Activated CD4-positive, alpha-beta memory T cell treated with anti-CD3 and anti-CD28 coated beads, Interleukin-2, amount 10 ng/mL, durations not matched to agents 7 days and 5 days (primary cell): ENCODE results near the gene CYP2A6. TPM values are rescaled to one million over a fixed set of nuclear protein-coding genes. Genes with fewer than 3 reads are reported as not detected.

Experiments
- total RNA-seq, 2 experiments: library from RNA; stranded (reverse); gene quantifications; one replicate each; pipeline ENCODE4 v1.2.3, GENCODE V29; 2021

CYP2A6 gene
- total RNA-seq, 2 experiments from 2014 or later, result not detected

Other genes with a start within 250 kb of the CYP2A6 start
- 100 to 1,000 TPM; 121 to 122 TPM for gene LTBP4, start 249.1 kb downstream of the CYP2A6 start, total RNA-seq
- 1 to 10 TPM; 4.8 to 5.8 TPM for gene NUMBL, start 159.8 kb downstream of the CYP2A6 start, total RNA-seq
- gene COQ8B, start 133.6 kb downstream of the CYP2A6 start, total RNA-seq, result 10 to 100 TPM; 32.5 to 37.7 TPM
- gene ITPKC, start 133.3 kb downstream of the CYP2A6 start, total RNA-seq, result 1 to 10 TPM; 6.6 to 6.8 TPM
- 10 to 100 TPM; 18.1 to 18.8 TPM for gene ACTMAP, start 100.0 kb downstream of the CYP2A6 start, total RNA-seq
- gene SNRPA, start 99.2 kb downstream of the CYP2A6 start, total RNA-seq, result 100 to 1,000 TPM; 145 to 151 TPM
- gene MIA, start 74.9 kb downstream of the CYP2A6 start, total RNA-seq, result not detected
- 10 to 100 TPM; 65.7 to 68.3 TPM for gene RAB4B, start 72.2 kb downstream of the CYP2A6 start, total RNA-seq
- 100 to 1,000 TPM; 127 to 128 TPM for gene EGLN2, start 51.3 kb downstream of the CYP2A6 start, total RNA-seq
- gene CYP2A7, start 31.8 kb upstream of the CYP2A6 start, total RNA-seq, result not detected
- gene CYP2B6, start 140.8 kb upstream of the CYP2A6 start, total RNA-seq, result not detected
- gene CYP2A13, start 238.0 kb upstream of the CYP2A6 start, total RNA-seq, result not detected